NCI-H82 treated with DMSO at 0.1 percent for 48 hours (cell line): Measurements from ENCODE around the gene ANXA7.

Source experiments
- DNase-seq: peaks from one replicate; lab custom pipeline; 2025; ENCODE audit not compliant: unreplicated experiment; lab: John Stamatoyannopoulos, UW

Gene ANXA7

DNA sequence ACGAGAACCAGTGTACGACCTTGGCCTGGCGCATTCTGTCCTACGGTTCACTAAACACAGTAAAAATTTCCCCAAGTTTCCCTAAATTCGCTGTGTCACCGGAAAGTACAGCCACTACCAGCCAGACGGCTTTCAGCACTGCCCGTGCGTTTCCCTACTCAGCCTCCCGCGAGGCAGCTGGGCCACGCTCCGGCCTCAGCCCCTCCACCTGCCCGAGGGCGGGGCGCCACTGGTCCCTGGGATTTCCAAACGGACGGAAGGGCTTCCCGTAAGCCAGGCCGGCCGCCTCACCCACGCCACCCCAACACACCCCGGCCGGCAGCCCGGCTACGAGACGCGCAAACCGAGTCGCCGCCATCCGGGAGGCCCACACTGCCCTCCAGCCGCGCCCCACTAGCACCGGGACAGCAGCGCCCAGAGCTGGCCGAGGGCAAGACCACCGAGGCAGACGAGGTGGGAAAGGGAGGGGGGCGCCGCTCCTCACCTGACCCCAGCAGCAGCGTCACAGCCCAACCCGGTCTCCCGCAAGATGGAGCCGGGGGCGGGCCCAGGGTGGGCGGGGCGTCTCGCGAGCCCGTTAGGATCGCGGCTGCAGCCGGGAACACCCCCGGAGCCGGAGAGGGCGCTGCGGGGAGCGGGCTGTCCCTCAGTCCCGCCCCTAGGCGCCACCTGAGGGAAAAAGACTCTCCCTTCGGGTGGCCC, at the start of gene ANXA7:
TSS of gene ANXA7 (minus strand) at position 531 of the 702 bp plus-strand sequence. CDS start 13,202 bp downstream, outside the sequence.
- peak; percentile 84 for DNase-seq

DNA sequence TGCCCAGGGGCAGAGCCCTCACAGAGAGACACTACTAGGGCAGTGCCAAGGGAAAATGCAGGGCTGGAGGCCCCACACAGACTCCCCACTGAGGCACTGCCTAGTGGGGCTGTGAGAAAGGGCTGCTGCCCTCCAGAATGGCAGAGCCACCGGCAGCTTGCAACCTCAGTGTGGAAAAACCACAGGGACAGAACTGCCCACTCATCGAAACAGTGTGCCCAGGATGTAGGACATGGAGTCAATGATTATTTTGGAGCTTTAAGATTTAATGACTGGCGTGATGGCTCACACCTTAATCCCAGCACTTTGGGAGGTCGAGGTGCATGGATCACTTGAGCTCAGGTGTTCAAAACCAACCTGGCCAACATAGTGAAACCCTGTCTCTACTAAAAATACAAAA, 47.0 kb upstream of the ANXA7 start:
- DNase-seq: no peak

DNA sequence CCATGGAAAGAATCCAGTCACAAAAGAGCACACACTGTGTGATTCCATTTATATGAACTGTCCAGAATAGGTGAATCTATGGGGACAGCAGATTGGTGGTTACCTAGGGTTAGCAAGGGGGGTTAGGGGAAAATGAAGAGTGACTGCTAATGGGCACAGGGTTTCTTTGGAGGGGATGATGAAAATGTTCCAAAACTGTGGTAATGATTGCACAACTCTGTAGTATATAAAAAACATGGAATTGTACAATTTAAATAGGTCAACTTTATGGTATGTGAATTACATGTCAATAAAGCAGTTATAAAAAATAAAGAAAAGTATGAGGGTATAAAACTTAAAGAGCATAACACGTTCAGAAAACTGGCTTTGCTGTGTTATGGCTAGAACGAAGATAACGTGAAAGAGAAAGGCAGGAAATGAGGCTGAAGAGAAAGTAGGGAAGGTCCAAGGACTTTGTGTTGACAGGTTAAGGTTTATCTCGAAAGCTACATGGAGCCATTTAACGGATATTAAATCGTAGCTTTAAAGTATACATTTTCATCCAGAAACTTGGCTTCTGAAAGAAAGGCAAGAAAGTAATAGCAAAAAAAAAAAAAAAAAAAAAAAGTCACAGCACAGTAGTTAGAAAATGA, 45.9 kb upstream of the ANXA7 start:
- no peak for DNase-seq

DNA sequence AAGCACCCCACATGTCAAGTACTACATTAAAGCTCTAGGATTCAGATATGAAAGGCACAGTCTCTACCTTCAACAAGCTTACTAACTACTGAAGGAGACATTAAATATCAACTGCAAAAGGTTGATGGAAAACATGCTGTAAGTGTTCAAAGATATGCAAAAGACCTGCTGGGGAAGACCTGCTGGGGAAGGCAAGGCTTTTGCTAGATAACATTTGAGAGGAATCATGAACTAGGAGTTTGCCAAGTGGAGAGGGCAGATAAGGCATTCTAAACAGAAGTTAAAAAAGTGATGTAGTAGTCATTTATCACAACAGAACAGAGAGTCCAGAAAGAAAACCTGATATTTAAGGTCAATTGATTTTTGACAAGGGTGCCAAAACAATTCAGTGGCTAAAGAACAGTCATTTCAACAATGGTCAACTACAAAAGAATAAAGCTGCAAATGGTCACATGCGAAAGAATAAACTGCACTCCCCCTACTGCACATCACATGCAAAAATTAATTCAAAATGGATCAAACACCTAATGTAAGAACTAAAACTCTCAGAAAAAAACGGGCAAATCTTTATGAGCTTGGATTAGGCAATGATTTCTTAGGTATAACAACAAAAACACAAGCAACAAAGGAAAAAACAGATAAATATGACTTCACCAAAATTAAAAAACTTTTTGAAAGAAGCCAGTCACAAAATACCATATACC, 42.5 kb upstream of the ANXA7 start:
- DNase-seq: no peak

GRCh38 chr10:73449113-73449512, 35.3 kb upstream of the ANXA7 start:
- DNase-seq: no peak

- no peak for DNase-seq
Observed at GRCh38 chr10:73448384-73448783, 34.5 kb upstream of the ANXA7 start.

GRCh38 chr10:73446926-73447325, 33.1 kb upstream of the ANXA7 start:
- no peak for DNase-seq

- DNase-seq: no peak
Observed at GRCh38 chr10:73444457-73444856, 30.6 kb upstream of the ANXA7 start.

GRCh38 chr10:73439605-73440312, 25.9 kb upstream of the ANXA7 start:
- DNase-seq: no peak

DNA sequence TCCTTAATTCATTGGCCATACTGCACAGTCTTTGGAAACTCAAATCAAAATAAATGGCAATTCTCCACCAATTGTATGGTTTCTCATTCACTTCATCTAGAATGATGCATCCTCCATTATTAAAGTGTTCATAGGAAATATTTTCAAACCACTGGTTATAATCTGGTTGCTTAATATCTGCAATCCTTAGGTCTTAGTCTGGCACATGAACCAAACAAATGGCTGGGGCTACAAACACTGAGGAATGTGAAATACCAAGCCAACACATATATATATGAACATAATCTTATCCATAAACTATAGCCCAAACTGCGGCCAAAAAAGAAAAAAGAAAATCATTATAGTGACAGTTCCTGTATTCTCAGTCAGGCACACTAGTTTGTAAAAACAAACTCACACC, 25.2 kb upstream of the ANXA7 start:
- DNase-seq: no peak

GRCh38 chr10:73433538-73433867, 19.6 kb upstream of the ANXA7 start, which contains the start of gene MSS51:
TSS of gene MSS51 (minus strand) at chr10:73433561. CDS start at chr10:73428284, 5,277 bp downstream.
- DNase-seq: peak; percentile 6

- no peak for DNase-seq
Observed at GRCh38 chr10:73432646-73433537, 19.0 kb upstream of the ANXA7 start.

DNA sequence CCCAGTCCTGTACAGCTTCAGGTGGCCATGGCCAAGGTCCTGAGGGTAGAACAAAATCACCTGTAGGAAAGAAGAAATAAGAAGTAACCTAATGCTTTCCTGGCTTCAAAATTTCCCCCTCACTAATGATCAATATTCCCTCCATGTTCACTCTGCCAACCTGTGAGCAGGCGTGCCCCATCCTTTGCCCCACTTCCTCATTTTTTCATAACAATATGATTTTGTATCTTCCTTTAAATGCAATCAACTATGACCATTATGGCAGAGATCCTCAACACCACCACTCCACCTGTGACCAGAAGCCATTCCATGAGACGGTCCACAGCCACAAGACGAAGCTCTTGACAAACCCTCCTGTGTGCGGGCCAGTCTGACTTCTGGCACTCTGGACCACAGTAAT, 12.5 kb upstream of the ANXA7 start:
- no peak for DNase-seq

GRCh38 chr10:73424478-73424877, 10.6 kb upstream of the ANXA7 start:
- DNase-seq: no peak

GRCh38 chr10:73423309-73423708, 9.5 kb upstream of the ANXA7 start:
- DNase-seq: no peak

- DNase-seq: no peak
Observed at GRCh38 chr10:73416571-73416970, 2.7 kb upstream of the ANXA7 start.

- DNase-seq: no peak
Observed at GRCh38 chr10:73414230-73414945, 530 bp upstream of the ANXA7 start.

- DNase-seq: no peak
Observed at GRCh38 chr10:73413108-73413527, 740 bp downstream of the ANXA7 start.

- DNase-seq: no peak
Observed at GRCh38 chr10:73410897-73411296, 3.0 kb downstream of the ANXA7 start.

DNA sequence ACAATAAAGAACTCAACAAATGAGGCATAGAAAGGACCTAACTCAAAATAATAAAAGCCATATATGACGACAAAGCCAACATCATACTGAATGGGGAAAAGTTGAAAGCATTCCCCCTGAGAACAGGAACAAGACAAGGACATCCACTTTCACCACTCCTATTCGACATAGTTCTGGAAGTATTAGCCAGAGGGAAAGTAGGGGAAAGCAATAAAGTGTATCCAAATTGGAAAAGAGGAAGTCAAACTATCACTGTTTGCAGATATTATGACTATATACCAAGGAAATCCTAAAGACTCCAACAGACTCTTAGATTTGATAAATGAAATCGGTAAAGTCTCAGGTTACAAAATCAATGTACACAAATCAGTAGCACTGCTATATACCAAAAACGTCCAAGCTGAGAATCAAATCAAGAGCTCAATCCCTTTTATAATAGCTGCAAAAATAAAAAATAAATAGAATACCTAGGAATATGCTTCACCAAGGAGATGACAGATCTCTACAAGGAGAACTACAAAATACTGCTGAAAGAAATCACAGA, 4.8 kb downstream of the ANXA7 start:
- DNase-seq: no peak
